ENCODE data around the gene IKZF1.

- TF ChIP-seq CTCF (IDR thresholded peaks at IDR 0.05) (no peak), ZSCAN20 (CRISPR knock-in tag; IDR thresholded peaks at IDR 0.05) (no peak), POLR2AphosphoS2 (conservative IDR thresholded peaks at IDR 0.05; ENCODE audit: low read length) (no peak), NFE2L2 (conservative IDR thresholded peaks at IDR 0.05; ENCODE audit: low read length) (no peak), ATOH8 (CRISPR knock-in tag; IDR thresholded peaks at IDR 0.05; ENCODE audit: low read depth) (no peak), PBX3 (IDR thresholded peaks at IDR 0.05) (no peak), USF2 (IDR thresholded peaks at IDR 0.05) (no peak)
These were observed 54.9 kb downstream of the IKZF1 start for GRCh38 chr7:50359258-50359994.
